Measurements from ENCODE around the gene LYPD4.
"Not testable (repeated sequence)": the region's sequence is repeated elsewhere in the genome, so short reads cannot be mapped to it uniquely, and the experiment has no call there.

The LYPD4 gene

DNA sequence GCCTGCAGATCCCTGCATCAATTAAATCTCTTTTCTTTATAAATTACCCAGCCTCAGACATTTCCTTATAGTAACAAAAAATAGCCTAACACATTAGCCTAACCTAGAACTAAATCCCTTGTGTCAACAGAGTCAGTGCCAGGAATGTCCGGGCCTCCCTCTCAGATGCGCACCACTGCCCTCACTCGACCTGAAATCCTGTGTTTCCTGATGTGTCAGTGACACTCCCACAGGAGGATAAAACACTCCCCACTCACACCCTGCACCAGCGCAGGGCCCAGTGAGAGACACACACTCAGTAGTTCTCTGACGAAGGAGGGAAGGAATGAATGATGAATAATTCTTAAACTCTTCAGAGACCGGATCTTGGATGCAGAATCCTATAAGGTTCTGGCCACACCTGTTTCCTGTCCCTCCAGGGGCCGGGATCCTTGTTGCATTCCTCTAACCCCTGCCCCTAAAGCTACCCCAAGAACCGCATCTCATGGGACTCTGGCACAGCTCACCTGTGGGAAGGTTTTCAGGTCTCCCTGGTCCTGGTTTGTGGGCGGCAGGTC is 45.0 kb downstream of the LYPD4 start:
- DNase-seq (ENCODE audit: low read depth): no peak

DNA sequence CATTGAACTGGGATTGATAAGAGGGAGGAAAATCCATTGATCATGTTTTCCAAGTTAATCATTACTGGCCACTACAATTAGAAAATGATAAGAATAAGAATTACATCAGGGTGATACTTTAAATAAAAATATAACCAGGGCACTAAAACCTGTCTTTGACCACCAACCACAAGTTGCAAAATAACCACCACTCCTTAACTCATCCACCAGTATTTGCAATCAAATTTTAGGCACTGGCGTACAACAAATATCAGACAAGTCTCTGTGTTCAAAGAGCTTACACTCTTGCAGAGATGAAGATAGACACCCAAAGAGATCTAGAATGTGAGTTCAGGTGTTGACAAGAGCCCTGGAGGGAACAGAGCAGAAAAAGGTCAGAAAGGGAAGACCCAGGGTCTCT is 47.6 kb downstream of the LYPD4 start:
- DNase-seq (ENCODE audit: low read depth): no peak

DNA sequence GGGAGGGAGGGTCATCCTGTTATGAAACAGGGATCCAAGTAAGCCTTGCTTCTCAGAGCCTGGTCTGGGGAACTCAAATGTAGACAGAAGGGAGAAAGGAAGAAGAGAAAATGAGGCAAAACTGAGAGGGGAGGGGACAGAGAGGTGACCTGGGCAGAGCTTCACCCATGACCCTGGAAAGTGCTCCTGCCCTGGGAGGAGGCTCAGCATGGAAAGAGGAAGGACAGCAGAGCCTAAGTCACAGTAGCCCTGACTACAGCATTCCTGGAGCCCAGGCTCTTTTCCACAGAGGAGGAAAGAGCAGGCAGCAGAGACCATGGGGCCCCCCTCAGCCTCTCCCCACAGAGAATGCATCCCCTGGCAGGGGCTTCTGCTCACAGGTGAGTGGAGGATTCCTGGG is 48.1 kb downstream of the LYPD4 start, which contains the start of gene CEACAM3:
TSS of gene CEACAM3 (plus strand) at position 226 of the 400 bp plus-strand sequence. CDS start at position 317, 91 bp downstream.
- DNase-seq (ENCODE audit: low read depth): no peak

DNA sequence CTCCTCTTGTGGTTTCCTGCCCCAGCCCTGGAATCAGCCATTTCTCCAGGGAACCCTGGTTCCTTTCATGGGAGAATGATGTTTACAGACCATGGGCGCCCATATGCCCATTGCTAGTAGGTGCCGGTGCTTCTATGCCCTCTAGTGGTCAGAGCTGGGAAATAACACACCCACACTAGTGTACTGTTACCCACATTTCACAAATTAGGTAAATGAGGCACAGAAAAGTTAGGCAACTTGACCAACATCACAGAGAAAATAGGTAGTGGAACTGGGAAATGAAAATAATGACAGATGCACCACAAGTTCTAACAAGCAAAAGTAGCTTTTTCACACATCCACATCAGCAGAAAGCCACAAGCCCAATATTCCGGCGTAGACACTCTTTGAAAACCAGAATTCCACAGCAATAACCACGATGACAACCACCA is 49.4 kb downstream of the LYPD4 start:
- peak; percentile 18 for DNase-seq (ENCODE audit: low read depth)

GRCh38 chr19:41793414-41793727 is 51.1 kb downstream of the LYPD4 start:
- no peak for DNase-seq (ENCODE audit: low read depth)

- DNase-seq (ENCODE audit: low read depth): peak; percentile 31
Observed at GRCh38 chr19:41792513-41793413, 51.7 kb downstream of the LYPD4 start.

GRCh38 chr19:41789053-41789452 is 55.4 kb downstream of the LYPD4 start:
- not testable (repeated sequence) for DNase-seq (ENCODE audit: low read depth)

- DNase-seq (ENCODE audit: low read depth): not testable (repeated sequence)
Observed at GRCh38 chr19:41788518-41788917, 56.0 kb downstream of the LYPD4 start.

All from amniotic epithelial cell (primary cell).